Astrocyte (in vitro differentiated cells and primary cell): ENCODE data around the gene BMPR1B. TPM values are rescaled to one million over a fixed set of nuclear protein-coding genes. Genes with fewer than 3 reads are reported as not detected.

ENCODE experiments used
- DNase-seq: peaks from one replicate; pipeline ENCODE4 v3.0.0-alpha.2; 2010; ENCODE audit warnings: low read depth
- FAIRE-seq: peaks from 2 replicates; lab custom pipeline; 2011; peaks lifted over from hg19 to GRCh38; lab: Jason Lieb, UNC
- H2AFZ ChIP-seq: 2 replicates; pipeline ENCODE4 v1.6.0; 2012; ENCODE audit warnings: low read depth, low read length, inconsistent platforms
- H3K27ac ChIP-seq: 2 replicates; pipeline ENCODE4 v1.5.1; 2011; ENCODE audit warnings: low read depth, low read length, inconsistent platforms
- H3K27me3 ChIP-seq: 2 replicates; pipeline ENCODE4 v1.6.0; 2011; ENCODE audit warnings: low read length, inconsistent platforms; ENCODE audit not compliant: insufficient read depth
- H3K36me3 ChIP-seq: 2 replicates; pipeline ENCODE4 v1.5.1; 2011; ENCODE audit warnings: low read length, inconsistent platforms; ENCODE audit not compliant: insufficient read depth
- H3K4me1 ChIP-seq: 2 replicates; pipeline ENCODE4 v1.5.1; 2011; ENCODE audit warnings: low read length, inconsistent platforms; ENCODE audit not compliant: insufficient read depth
- H3K4me2 ChIP-seq: 2 replicates; pipeline ENCODE4 v1.6.0; 2012; ENCODE audit warnings: low read length, inconsistent platforms
- H3K4me3 ChIP-seq: 2 replicates; pipeline ENCODE4 v1.5.1; 2011; ENCODE audit warnings: low read depth, mild to moderate bottlenecking, low read length, inconsistent platforms; ENCODE audit not compliant: insufficient read depth
- H3K79me2 ChIP-seq: 2 replicates; pipeline ENCODE4 v1.6.0; 2012; ENCODE audit warnings: mild to moderate bottlenecking, low read length, inconsistent platforms; ENCODE audit not compliant: insufficient read depth
- H3K9ac ChIP-seq: 2 replicates; pipeline ENCODE4 v1.6.0; 2012; ENCODE audit warnings: mild to moderate bottlenecking, low read length, inconsistent platforms
- H3K9me3 ChIP-seq: 2 replicates; pipeline ENCODE4 v1.5.1; 2012; ENCODE audit warnings: low read depth, mild to moderate bottlenecking, low read length, inconsistent platforms; ENCODE audit not compliant: insufficient read depth
- H4K20me1 ChIP-seq: 2 replicates; pipeline ENCODE4 v1.6.0; 2012; ENCODE audit warnings: low read length, inconsistent platforms; ENCODE audit not compliant: insufficient read depth
- H3K27ac Mint-ChIP-seq: one replicate; pipeline ENCODE4 v1.8.0; 2021; ENCODE audit warnings: mild to moderate bottlenecking, mixed read lengths; ENCODE audit not compliant: unreplicated experiment
- H3K27me3 Mint-ChIP-seq: one replicate; pipeline ENCODE4 v1.8.0; 2021; ENCODE audit warnings: low read depth, mixed read lengths; ENCODE audit not compliant: unreplicated experiment
- H3K36me3 Mint-ChIP-seq: one replicate; pipeline ENCODE4 v1.8.0; 2021; ENCODE audit warnings: low read depth, mixed read lengths; ENCODE audit not compliant: unreplicated experiment
- H3K4me1 Mint-ChIP-seq: one replicate; pipeline ENCODE4 v1.8.0; 2021; ENCODE audit warnings: low read depth, mixed read lengths; ENCODE audit not compliant: unreplicated experiment
- H3K4me3 Mint-ChIP-seq: one replicate; pipeline ENCODE4 v1.8.0; 2021; ENCODE audit warnings: mild to moderate bottlenecking, moderate library complexity, mixed read lengths; ENCODE audit not compliant: unreplicated experiment
- H3K9me3 Mint-ChIP-seq: one replicate; pipeline ENCODE4 v1.8.0; 2021; ENCODE audit warnings: mild to moderate bottlenecking, mixed read lengths; ENCODE audit not compliant: unreplicated experiment
- CTCF ChIP-seq: IDR thresholded peaks from 2 replicates; pipeline ENCODE4 v1.5.1; 2011; ENCODE audit warnings: low read depth, mild to moderate bottlenecking, inconsistent platforms, low read length, moderate library complexity; ENCODE audit not compliant: insufficient read depth
- EZH2 ChIP-seq: IDR thresholded peaks from 2 replicates; pipeline ENCODE4 v1.6.1; 2012; ENCODE audit warnings: mild to moderate bottlenecking, low read length, inconsistent platforms; ENCODE audit not compliant: insufficient read depth
- total RNA-seq: library from RNA; stranded (reverse); gene quantifications from 2 replicates; pipeline ENCODE4 v1.2.1, GENCODE V29; 2021

The BMPR1B gene
- total RNA-seq, 1 donor from 2014 or later = 14.1 TPM

GRCh38 chr4:95158626-95159025, 400.9 kb downstream of the BMPR1B start:
- no peak for FAIRE-seq
- no peaks in the 10 kb centered on the region for H3K79me2 ChIP-seq
- H3K36me3 ChIP-seq = no peaks in the 10 kb centered on the region
- no peak for DNase-seq
- no peak overlapping the region for H3K4me3 Mint-ChIP-seq
- H4K20me1 ChIP-seq = no peaks in the 10 kb centered on the region
- H3K9me3 Mint-ChIP-seq = no peaks in the 10 kb centered on the region
- H3K27ac ChIP-seq = no peak overlapping the region
- H3K4me3 ChIP-seq = no peak overlapping the region
- H3K9me3 ChIP-seq = no peaks in the 10 kb centered on the region
- H3K9ac ChIP-seq = no peak overlapping the region
- no peaks in the 10 kb centered on the region for H3K27me3 Mint-ChIP-seq
- H3K27me3 ChIP-seq = no peaks in the 10 kb centered on the region
- no peak overlapping the region for H2AFZ ChIP-seq
- H3K4me1 Mint-ChIP-seq = peaks cover 13% of the 10 kb centered on the region
- H3K36me3 Mint-ChIP-seq = peaks cover 12% of the 10 kb centered on the region
- H3K4me1 ChIP-seq = no peaks in the 10 kb centered on the region
- H3K27ac Mint-ChIP-seq = no peak overlapping the region
- TF ChIP-seq EZH2 (no peak), CTCF (no peak)
- no peak overlapping the region for H3K4me2 ChIP-seq

- no peak overlapping the region for H3K27ac Mint-ChIP-seq
These were observed 401.6 kb downstream of the BMPR1B start for GRCh38 chr4:95159384-95159783.

More at GRCh38 chr4:95159384-95159783, 401.6 kb downstream of the BMPR1B start:
- no peaks in the 10 kb centered on the region for H3K9me3 Mint-ChIP-seq
- H3K27me3 Mint-ChIP-seq = no peaks in the 10 kb centered on the region
- Histone ChIP-seq H3K4me3 (no peak overlapping the region), H3K9me3 (no peaks in the 10 kb centered on the region), H3K4me2 (no peak overlapping the region), H3K27me3 (no peaks in the 10 kb centered on the region), H3K27ac (no peak overlapping the region), H3K79me2 (no peaks in the 10 kb centered on the region), H3K36me3 (no peaks in the 10 kb centered on the region), H3K4me1 (no peaks in the 10 kb centered on the region), H2AFZ (no peak overlapping the region), H4K20me1 (no peaks in the 10 kb centered on the region), H3K9ac (no peak overlapping the region)
- H3K4me3 Mint-ChIP-seq = no peak overlapping the region
- peaks cover 12% of the 10 kb centered on the region for H3K36me3 Mint-ChIP-seq
- TF ChIP-seq CTCF (no peak), EZH2 (no peak)
- no peak for DNase-seq
- H3K4me1 Mint-ChIP-seq = peaks cover 13% of the 10 kb centered on the region
- FAIRE-seq = no peak
